Activated CD4-positive, alpha-beta memory T cell treated with anti-CD3 and anti-CD28 coated beads, Interleukin-2, amount 10 ng/mL, durations not matched to agents 7 days and 5 days (primary cell): ENCODE results near the gene GLUD1. TPM values are rescaled to one million over a fixed set of nuclear protein-coding genes. Genes with fewer than 3 reads are reported as not detected.
"Not testable (repeated sequence)": the region's sequence is repeated elsewhere in the genome, so short reads cannot be mapped to it uniquely, and the experiment has no call there.

ENCODE experiments used
- CTCF ChIA-PET: fragments of 350-600 bp; sonication (Branson Sonifier 250); formaldehyde crosslinking; loops from one replicate; lab custom pipeline; 2021; ENCODE audit warnings: antibody characterized with exemption, inconsistent platforms; lab: Charles Lee
- POLR2A ChIA-PET: fragments of 350-600 bp; sonication (Branson Sonifier 250); formaldehyde crosslinking; loops from one replicate; lab custom pipeline; 2021; ENCODE audit warnings: antibody characterized with exemption; lab: Charles Lee
- DNase-seq: peaks from one replicate; pipeline ENCODE4 v3.0.0-alpha.2; 2020
- H3K27ac Mint-ChIP-seq: one replicate; pipeline ENCODE4 v1.8.0; 2021; ENCODE audit warnings: mild to moderate bottlenecking, mixed read lengths
- H3K27me3 Mint-ChIP-seq: one replicate; pipeline ENCODE4 v1.8.0; 2021; ENCODE audit warnings: mixed read lengths
- H3K36me3 Mint-ChIP-seq: one replicate; pipeline ENCODE4 v1.8.0; 2021; ENCODE audit warnings: low read depth, mixed read lengths
- H3K4me1 Mint-ChIP-seq: one replicate; pipeline ENCODE4 v1.8.0; 2021; ENCODE audit warnings: mixed read lengths
- H3K4me3 Mint-ChIP-seq: one replicate; pipeline ENCODE4 v1.8.0; 2021; ENCODE audit warnings: mild to moderate bottlenecking, mixed read lengths
- H3K9me3 Mint-ChIP-seq: one replicate; pipeline ENCODE4 v1.8.0; 2021; ENCODE audit warnings: mixed read lengths
- total RNA-seq, 2 experiments: library from RNA; stranded (reverse); gene quantifications; one replicate each; pipeline ENCODE4 v1.2.3, GENCODE V29; 2021

GLUD1 gene
- total RNA-seq, 2 experiments from 2014 or later: 111 to 121 TPM

DNA sequence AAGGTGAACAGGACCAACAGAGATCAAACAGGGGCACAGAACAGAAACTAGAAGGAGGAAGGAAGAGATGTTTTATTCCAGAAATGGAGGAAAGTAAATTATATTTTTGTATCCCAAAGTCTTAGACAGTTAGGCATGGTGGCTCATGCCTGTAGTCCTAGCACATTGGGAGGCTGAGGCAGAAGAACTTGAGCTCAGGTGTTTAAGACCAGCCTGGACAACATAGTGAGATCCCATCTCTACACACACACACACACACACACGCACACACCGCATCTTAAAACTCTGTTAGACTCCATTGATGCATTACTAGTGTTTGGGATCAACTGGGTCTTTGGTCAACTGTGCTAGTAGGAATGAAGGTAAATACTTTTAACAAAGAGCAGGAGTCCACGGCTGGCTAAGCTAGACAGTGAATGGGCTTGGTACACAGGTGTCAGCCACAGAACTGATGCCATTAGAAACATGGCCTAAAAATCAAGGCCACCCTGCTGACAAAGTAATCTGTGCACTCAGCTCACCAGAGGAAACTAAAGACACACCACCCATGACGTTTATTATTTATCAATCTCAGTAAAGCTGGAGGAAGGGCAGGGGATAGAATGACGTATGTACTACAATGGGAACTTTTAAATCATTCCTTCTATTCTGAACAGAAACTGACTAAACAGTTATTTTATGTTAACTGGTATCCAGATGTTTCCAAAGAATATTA lies 10.9 kb downstream of the GLUD1 start:
- H3K27ac Mint-ChIP-seq: peak overlapping the region; percentile 71
- peaks cover 48% of the 10 kb centered on the region for H3K36me3 Mint-ChIP-seq
- CTCF ChIA-PET: interaction anchor here (1.0 to 1.7 kb wide), 3 partner anchors 9 to 145 kb away, joined by 3 to 4 read pairs (median 3); partner anchors contain the start of gene SHLD2
- H3K27me3 Mint-ChIP-seq, DNase-seq, H3K9me3 Mint-ChIP-seq: not testable (repeated sequence)
- POLR2A ChIA-PET: interaction anchor here (3.0 kb wide), 1 partner anchor 10 kb away, joined by 46 read pairs; the partner anchor contains the start of genes GLUD1 and SHLD2
- peaks cover 53% of the 10 kb centered on the region for H3K4me1 Mint-ChIP-seq
- H3K4me3 Mint-ChIP-seq: peak overlapping the region; percentile 1

DNA sequence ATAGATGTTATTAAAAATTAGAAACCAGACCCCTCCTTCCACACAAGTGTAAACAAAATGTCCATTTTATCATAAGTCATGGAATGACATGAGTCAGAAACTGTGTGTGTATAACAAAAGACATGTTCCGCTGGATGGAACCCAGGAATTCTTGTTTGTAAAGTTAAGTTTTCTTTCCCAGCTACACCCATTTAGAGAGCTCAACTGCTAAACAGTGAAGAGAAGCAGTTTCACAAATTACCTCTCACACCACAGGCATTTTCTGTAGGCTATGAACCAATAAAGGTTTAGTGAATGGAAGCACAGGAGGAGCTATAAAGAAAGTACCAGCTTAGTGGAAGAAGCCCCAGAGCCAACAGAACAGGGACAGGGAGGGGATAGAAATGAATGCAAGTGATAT lies 12.4 kb downstream of the GLUD1 start:
- peaks cover 40% of the 10 kb centered on the region for H3K36me3 Mint-ChIP-seq
- H3K27ac Mint-ChIP-seq, H3K27me3 Mint-ChIP-seq, POLR2A ChIA-PET, DNase-seq, CTCF ChIA-PET, H3K4me3 Mint-ChIP-seq, H3K9me3 Mint-ChIP-seq: not testable (repeated sequence)
- peaks cover 46% of the 10 kb centered on the region for H3K4me1 Mint-ChIP-seq

DNA sequence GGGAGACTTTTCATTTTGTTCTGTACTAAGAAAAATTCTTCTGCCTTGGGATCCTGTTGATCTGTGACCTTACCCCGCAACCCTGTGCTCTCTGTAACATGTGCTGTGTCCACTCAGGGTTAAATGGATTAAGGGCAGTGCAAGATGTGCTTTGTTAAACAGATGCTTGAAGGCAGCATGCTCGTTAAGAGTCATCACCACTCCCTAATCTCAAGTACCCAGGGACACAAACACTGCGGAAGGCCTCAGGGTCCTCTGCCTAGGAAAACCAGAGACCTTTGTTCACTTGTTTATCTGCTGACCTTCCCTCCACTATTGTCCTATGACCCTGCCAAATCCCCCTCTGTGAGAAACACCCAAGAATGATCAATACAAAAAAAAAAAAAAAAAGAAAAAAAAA lies 13.1 kb downstream of the GLUD1 start:
- H3K27me3 Mint-ChIP-seq, H3K4me3 Mint-ChIP-seq, DNase-seq, H3K9me3 Mint-ChIP-seq, H3K27ac Mint-ChIP-seq, CTCF ChIA-PET, POLR2A ChIA-PET: not testable (repeated sequence)
- H3K36me3 Mint-ChIP-seq: peaks cover 35% of the 10 kb centered on the region
- peaks cover 41% of the 10 kb centered on the region for H3K4me1 Mint-ChIP-seq

DNA sequence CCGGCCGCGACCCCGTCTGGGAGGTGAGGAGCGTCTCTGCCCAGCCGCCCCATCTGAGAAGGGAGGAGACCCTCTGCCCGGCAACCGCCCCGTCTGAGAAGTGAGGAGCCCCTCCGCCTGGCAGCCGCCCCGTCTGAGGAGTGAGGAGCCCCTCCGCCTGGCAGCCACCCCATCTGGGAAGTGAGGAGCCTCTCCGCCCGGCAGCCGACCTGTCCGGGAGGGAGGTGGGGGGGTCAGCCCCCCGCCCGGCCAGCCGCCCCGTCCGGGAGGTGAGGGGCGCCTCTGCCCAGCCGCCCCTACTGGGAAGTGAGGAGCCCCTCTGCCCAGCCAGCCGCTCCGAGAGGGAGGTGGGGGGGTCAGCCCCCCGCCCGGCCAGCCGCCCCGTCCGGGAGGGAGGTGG lies 14.0 kb downstream of the GLUD1 start:
- H3K27me3 Mint-ChIP-seq, H3K4me3 Mint-ChIP-seq, H3K9me3 Mint-ChIP-seq, CTCF ChIA-PET, DNase-seq, POLR2A ChIA-PET, H3K27ac Mint-ChIP-seq: not testable (repeated sequence)
- peaks cover 35% of the 10 kb centered on the region for H3K4me1 Mint-ChIP-seq
- H3K36me3 Mint-ChIP-seq: peaks cover 32% of the 10 kb centered on the region

DNA sequence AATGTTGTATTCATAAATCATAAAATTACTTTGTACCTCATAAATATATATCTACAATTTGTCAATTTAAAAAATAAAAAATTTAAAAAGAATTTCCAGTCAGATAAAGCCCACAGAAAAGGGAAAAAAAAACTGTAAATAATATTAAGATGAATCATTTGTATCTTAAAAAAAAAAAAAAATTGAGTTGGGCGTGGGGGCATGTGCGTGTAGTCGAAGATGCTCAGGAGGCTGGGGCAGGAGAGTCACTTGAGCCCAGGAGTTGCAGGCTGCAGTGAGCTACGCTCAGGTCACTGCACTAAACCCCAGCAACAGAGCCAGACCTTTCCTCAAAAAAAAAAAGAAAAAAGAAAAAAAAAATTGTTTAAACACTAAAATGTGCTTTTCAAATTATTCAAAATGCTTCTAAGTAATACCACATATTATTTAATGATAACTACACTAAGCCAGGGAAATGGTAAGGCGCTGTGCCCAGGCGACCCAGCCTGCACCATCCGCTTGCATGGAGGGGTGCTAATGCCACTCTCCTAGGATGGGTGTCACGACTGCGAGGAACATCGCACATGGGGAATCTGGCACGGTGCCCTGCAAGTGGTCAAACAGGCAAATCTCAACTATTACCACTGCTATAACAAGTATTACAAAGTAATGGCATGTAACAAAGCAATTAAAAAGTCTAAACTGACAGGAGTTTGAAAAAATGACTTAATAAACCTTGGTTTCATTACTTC lies 15.4 kb downstream of the GLUD1 start:
- ChIA-PET CTCF (interaction anchor here (0.7 kb wide), 1 partner anchor 46 kb away, joined by 5 read pairs; no protein-coding TSS in a partner anchor), POLR2A (no interaction called here)
- Mint-ChIP-seq H3K4me3 (no peak overlapping the region), H3K27ac (no peak overlapping the region), H3K36me3 (peaks cover 31% of the 10 kb centered on the region), H3K9me3 (no peaks in the 10 kb centered on the region), H3K27me3 (no peaks in the 10 kb centered on the region), H3K4me1 (peaks cover 26% of the 10 kb centered on the region)
- no peak for DNase-seq

DNA sequence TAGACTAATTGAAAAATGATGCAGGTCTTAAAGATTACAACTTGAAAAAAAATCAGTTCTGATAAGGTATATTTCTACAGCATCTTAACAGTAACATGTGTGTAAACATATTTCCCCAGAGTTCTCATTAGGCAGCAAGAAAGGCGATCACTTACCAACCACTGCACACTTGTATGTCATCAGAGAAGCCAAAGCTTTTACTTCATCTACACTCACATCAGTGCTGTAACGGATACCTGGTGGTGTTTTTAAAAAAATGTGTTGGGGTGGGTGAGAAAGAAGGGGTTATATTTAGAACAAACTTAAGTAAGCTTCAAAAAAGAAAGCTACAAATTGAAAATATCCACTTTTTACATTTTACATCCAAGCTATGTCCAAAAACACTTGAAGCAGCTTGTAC lies 18.2 kb downstream of the GLUD1 start:
- POLR2A ChIA-PET: interaction anchor here (1.0 kb wide), 1 partner anchor 11 kb away, joined by 3 read pairs; no protein-coding TSS in a partner anchor
- H3K36me3 Mint-ChIP-seq: peaks cover 34% of the 10 kb centered on the region
- H3K4me1 Mint-ChIP-seq: not testable (repeated sequence)

DNA sequence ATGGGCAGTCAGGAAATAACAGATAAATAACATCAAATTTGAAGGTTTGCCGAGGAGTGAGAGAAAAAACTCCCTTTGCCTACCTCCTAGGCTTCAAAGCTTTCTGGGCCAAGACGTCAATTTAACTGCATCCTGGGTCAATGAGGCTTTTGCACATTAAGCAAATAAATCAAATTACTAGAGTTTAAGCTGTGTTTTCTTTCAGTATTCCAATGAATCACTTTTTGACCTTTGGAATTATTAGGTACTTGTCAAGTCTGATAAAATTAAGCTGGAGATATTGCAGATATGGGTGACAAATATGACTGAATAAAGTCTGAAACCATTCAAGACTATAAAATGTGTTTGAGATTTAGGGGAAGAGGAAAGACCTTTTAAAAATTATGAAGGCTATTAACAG lies 22.2 kb downstream of the GLUD1 start:
- H3K27ac Mint-ChIP-seq: no peak overlapping the region
- no peaks in the 10 kb centered on the region for H3K4me1 Mint-ChIP-seq
- POLR2A ChIA-PET: no interaction called here
- no peak for DNase-seq
- H3K4me3 Mint-ChIP-seq: no peak overlapping the region
- H3K27me3 Mint-ChIP-seq: no peaks in the 10 kb centered on the region
- peaks cover 45% of the 10 kb centered on the region for H3K36me3 Mint-ChIP-seq
- CTCF ChIA-PET: no interaction called here
- no peaks in the 10 kb centered on the region for H3K9me3 Mint-ChIP-seq

More for the DNA sequence above, 18.2 kb downstream of the GLUD1 start:
- CTCF ChIA-PET, DNase-seq, H3K27ac Mint-ChIP-seq, H3K9me3 Mint-ChIP-seq, H3K27me3 Mint-ChIP-seq, H3K4me3 Mint-ChIP-seq: not testable (repeated sequence)

DNA sequence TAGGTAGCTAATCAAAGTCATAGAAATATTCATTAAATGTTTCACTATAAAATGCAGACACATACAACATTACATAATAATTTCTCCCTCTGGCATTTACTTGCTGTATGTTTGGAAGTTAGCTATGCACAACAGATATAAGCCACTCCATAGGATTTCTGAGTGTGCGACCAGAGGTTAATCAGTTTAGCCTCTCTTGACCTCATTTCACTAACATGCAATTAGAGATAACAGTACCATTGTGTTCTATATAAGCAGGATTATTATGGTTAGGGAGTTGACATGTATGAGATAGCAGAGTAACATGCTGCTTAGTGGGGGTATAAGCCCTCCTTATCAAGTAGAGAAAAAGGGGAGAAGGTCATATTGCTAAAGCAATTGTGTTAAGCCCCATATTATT lies 26.4 kb downstream of the GLUD1 start:
- DNase-seq: no peak
- Mint-ChIP-seq H3K9me3 (no peaks in the 10 kb centered on the region), H3K27ac (no peak overlapping the region), H3K4me1 (peaks cover 2% of the 10 kb centered on the region), H3K4me3 (no peak overlapping the region), H3K27me3 (no peaks in the 10 kb centered on the region), H3K36me3 (peaks cover 65% of the 10 kb centered on the region)
- CTCF ChIA-PET: no interaction called here
- POLR2A ChIA-PET: no interaction called here

DNA sequence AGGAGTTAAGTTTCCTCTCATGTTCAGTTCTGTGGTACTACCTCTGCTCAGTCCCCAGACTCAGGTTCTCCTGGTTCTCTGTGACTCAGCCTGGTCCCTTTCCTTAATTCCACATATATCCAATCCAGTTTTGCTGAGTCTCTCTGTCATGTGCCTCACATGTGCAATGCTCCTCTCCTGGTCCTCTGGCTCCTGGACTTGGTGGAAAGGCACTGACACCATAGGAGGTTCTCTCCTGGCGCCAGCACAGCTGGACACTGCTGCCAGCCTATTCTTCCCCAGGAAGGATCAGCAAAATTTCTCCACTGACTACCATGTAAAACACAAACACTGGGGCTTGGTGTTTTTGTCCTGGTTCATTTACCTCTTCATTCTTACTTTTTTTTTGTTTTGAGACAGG lies 27.8 kb downstream of the GLUD1 start:
- H3K9me3 Mint-ChIP-seq: no peaks in the 10 kb centered on the region
- H3K36me3 Mint-ChIP-seq: peaks cover 64% of the 10 kb centered on the region
- ChIA-PET POLR2A (no interaction called here), CTCF (no interaction called here)
- H3K4me3 Mint-ChIP-seq: no peak overlapping the region
- no peak for DNase-seq
- no peaks in the 10 kb centered on the region for H3K27me3 Mint-ChIP-seq
- no peak overlapping the region for H3K27ac Mint-ChIP-seq
- peaks cover 2% of the 10 kb centered on the region for H3K4me1 Mint-ChIP-seq

DNA sequence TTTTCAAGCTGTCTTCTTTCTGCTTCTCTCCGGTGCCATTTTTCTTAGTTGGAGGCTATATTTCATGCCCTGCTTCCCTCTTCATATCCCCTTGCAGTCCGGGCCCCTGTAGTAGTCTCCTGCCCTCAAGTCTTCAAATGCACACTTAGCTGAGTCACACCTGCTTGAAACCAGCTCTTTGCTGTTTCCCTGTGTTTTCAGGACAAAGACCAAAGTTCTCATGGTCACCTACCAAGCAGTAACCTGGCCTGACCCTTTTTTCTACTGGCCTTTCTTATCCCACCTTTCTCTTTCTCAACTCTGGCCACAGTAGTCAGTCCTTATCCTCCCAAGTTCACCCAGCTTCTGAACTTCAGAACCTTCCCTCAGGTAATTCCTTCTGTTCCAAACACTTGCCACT lies 28.5 kb downstream of the GLUD1 start:
- H3K4me3 Mint-ChIP-seq: no peak overlapping the region
- peaks cover 61% of the 10 kb centered on the region for H3K36me3 Mint-ChIP-seq
- H3K4me1 Mint-ChIP-seq: peaks cover 2% of the 10 kb centered on the region
- DNase-seq: no peak
- no peaks in the 10 kb centered on the region for H3K9me3 Mint-ChIP-seq
- peak overlapping the region; percentile 5 for H3K27ac Mint-ChIP-seq
- POLR2A ChIA-PET: no interaction called here
- CTCF ChIA-PET: interaction anchor here (0.6 kb wide), 1 partner anchor 44 kb away, joined by 3 read pairs; no protein-coding TSS in a partner anchor
- no peaks in the 10 kb centered on the region for H3K27me3 Mint-ChIP-seq

DNA sequence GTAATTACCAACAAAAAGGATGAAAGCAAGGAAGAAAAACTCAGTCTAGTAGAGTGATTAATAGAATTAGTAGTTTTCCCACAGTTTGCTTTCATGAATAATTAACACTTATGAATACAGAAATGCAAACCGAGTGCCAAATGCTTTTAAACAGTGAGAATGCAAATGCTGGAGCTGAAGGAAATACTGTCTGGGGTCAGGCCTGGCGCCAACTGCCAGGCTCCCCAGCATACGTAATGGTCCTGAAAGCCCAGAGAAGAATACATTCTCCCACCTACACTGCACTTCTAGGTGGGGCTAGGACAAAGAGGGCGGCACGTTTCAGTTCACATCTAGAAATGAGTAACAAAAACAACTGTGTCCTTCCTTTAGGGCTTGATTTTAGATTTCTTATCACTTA lies 30.0 kb downstream of the GLUD1 start:
- CTCF ChIA-PET: no interaction called here
- no peaks in the 10 kb centered on the region for H3K9me3 Mint-ChIP-seq
- DNase-seq: no peak
- H3K27me3 Mint-ChIP-seq: no peaks in the 10 kb centered on the region
- POLR2A ChIA-PET: interaction anchor here (0.7 to 2.2 kb wide), 2 partner anchors 12 to 31 kb away, joined by 3 to 7 read pairs; partner anchors contain the start of genes GLUD1 and SHLD2
- H3K4me1 Mint-ChIP-seq: peaks cover 2% of the 10 kb centered on the region
- no peak overlapping the region for H3K27ac Mint-ChIP-seq
- H3K36me3 Mint-ChIP-seq: peaks cover 67% of the 10 kb centered on the region
- H3K4me3 Mint-ChIP-seq: no peak overlapping the region

DNA sequence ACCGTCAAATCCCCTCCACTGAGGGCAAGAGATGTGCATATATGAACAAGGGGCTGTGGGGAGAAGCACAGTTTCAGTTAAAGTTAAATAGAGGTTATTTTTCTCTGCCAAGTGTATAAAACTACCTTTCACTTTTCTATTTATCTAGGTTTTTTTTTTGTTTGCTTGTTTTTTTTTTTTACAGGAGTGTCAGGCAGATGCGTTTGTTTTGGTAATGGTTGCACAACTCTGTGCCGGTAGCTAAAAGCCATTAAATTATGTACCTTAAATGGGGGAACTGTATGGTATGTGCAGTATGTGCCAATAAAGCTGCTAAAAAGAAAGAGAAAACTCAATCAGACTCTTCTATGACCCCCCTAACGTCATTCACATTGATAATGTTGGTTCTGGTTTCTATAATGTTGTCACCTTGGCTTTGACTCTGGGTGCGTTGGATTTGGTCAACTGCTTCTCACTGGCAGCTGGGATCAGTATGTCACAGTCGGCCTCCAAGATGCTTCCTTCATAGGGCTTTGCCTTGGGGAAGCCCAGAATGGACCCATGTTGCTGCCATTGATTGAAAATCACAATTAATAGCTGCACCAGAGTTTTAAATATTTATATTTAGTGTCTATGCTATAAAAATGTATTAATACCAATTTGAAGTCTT lies 34.2 kb downstream of the GLUD1 start:
- no peak overlapping the region for H3K4me3 Mint-ChIP-seq
- H3K4me1 Mint-ChIP-seq: peaks cover 2% of the 10 kb centered on the region
- no peaks in the 10 kb centered on the region for H3K9me3 Mint-ChIP-seq
- ChIA-PET CTCF (interaction anchor here (0.6 kb wide), 1 partner anchor 675 kb away, joined by 3 read pairs; no protein-coding TSS in a partner anchor), POLR2A (no interaction called here)
- no peak overlapping the region for H3K27ac Mint-ChIP-seq
- no peak for DNase-seq
- peaks cover 63% of the 10 kb centered on the region for H3K36me3 Mint-ChIP-seq
- no peaks in the 10 kb centered on the region for H3K27me3 Mint-ChIP-seq

DNA sequence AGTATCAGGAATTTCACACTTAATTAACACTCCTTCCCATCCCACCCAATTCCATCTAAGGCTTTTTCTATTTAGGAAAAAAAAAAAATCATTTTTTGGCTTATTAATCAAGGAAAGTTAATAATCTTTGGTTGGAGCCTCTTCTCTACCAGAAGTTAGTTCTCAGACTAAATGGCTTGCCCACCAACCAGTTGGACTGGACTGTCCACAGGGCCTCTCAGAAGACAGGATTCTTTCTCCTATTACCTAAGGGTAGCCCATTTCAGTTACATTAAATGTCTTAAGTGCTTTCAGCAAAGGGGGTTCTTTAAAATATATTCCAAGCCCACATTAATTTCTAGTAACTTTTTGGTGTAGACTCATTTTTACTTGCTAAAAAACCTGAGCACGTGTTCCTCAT lies 35.2 kb downstream of the GLUD1 start:
- H3K36me3 Mint-ChIP-seq: peaks cover 63% of the 10 kb centered on the region

More for the DNA sequence above, 35.2 kb downstream of the GLUD1 start:
- ChIA-PET CTCF (no interaction called here), POLR2A (no interaction called here)
- Mint-ChIP-seq H3K27me3 (no peaks in the 10 kb centered on the region), H3K9me3 (no peaks in the 10 kb centered on the region), H3K4me3 (no peak overlapping the region), H3K27ac (no peak overlapping the region), H3K4me1 (peaks cover 2% of the 10 kb centered on the region)
- no peak for DNase-seq
